ENCODE data around the gene PLEKHM1.

PLEKHM1 gene

DNA sequence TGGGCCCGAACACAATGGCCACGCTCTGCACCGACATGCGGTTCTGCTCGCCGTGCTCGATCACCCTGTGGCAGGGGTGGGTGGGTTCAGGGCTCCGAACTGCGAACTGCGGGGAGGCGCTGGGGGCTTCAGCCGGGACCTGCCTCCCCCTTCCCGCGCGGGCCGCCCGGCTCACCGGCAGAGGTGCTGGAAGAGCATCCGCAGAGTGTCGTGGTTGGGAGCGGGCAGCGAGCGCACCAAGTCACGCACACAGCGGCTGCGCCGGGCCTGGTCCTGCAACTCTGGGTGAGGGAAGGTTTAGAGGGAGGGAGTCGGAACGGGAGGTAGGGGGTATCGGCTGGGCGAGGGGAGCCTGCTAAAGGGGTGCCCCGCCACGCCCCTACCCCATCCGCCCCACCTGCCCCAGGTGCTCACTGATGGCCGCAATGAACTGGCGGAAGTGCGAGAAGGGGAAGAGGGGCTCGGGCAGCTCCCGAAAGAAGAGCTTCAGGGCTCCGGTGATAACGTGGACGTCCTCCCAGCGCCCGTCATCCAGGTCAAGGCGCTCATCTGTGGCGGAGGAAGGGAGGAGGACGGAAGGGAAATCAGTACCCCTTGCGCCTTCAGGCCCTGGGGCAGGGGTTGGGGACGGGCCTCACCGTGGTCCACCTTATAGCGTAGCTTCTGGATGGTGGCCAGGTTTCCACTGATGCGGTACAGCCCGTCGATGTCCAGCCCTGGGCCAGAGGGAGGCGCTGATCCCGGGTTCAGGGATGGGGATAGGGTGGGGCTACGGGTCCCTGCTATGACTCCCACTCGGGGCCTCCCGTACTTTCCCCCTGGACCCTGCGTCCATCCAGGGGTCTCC is 94.7 kb downstream of the PLEKHM1 start:
- DNase-seq, result no peak

DNA sequence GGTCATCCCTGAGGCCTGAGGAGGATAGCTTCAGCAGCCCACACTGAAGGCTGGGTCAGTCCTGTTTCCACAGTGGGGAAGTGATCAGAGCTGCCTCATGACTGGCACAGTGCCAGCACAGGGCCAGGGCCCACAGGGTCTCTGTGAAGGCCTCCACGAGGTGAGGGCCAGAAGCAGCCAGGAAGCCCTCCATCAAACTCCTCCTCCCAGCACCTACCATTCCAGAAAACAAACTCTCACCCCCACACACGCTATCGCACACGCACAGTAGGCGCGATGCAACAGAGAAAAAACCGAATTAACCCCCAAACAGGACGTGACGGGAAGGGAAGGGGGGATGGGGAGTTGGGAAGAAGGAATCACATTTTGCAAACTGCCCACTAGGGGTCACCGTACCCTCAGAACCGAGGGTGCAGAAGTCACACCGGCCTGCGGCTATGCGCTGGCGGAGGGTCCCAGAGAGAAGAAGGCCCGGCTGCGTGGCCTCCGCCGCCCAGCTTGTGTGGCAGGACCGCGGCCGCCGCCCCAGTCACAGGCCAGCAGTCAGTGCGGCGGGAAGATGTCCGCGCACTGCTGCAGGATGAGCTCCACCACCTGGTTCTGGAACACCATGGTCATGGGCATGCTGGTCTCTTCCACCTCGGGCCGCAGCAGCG is 95.5 kb downstream of the PLEKHM1 start:
- peak; percentile 88 for DNase-seq

DNA sequence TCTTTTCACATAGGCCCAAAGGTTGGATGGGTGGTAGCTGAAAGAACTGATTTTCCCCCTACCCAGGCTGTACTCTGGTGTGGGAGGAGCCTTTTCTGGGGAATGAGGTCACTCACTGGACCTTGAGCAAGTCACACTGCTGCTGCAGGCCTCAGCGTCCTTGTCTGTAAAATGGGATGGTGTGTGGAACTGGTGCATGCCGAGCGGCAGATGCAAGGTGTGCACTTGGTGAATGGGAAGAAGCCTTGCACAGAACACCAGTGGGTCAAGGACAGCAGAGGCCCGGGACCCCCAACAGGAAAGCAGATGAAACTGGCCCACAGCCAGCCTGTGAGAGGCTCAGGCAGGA is 96.0 kb downstream of the PLEKHM1 start:
- DNase-seq, result no peak

DNA sequence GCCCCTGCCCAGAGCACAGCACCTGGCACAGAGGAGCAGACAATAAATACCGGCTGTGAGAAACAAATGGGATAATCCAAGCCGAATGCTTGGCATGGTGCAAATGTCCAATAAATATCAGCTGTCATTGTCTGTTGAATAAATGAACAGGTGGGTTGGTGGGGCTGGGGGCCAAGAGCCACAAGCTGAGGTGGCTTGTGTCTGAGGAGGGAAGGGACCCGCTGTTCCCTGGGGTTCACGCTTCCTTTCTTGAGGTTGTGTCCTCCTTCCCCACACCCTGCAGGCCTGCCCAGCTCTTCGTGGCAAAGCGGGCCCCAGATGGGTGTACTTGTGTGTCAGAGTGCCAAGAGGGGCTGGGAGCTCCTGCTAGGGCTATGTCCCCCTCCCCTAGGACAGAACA is 96.4 kb downstream of the PLEKHM1 start:
- no peak for DNase-seq

DNA sequence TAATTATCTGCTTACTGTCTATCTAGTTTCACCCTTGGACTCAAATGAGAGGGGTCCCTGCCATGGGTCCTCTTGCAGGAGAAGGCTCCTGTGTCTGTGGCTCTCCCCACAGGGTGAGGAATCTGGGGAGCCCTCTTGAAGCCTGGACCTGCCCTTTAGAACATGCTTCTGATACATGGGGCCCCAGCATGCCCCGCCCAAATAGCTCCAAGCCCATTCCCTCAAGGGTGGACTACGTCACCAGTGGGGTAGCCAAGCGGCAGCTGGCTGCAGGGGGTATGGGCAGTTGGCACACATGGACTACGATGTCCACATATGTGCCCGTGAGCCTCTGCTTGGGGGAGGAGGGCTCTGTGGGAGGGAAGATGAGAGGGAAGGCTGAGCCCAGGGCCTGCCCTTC is 97.1 kb downstream of the PLEKHM1 start:
- DNase-seq, result no peak

DNA sequence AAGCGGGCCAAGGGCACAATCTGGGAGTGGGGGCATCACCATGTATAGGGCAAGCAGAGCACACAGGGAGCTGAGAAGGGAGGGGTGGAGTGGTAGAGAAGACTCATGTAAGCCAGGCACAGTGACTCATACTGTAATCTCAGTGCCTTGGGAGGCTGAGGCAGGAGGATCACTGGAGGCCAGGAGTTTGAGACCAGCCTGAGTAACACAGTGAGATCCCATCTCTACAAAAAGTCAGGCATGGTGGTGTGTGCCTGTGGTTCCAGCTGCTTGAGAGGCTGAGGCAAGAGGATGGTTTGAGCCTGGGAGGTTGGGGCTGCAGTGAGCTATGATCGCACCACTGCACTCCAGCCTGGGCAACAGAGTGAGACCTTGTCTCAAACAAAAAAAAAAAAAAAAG is 98.6 kb downstream of the PLEKHM1 start:
- no peak for DNase-seq

DNA sequence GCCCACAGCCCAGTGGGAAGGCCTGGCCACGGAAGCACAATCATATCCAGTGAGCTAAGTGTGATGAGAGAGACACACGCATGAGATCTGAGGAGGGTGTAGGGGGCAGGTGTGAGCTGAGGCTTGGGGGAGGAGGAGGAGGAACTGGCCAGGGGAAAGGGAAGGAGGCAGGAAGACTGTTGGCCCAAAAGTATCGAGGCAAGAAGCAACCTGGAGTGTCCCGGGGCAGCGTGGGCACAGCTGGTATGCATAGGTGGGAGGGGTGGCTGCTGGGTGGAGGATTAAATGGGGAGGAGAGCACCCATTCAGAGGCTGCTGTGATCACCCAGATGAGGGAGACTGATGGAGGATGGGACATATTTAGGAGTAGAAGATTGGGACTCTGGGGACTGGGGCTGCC is 99.2 kb downstream of the PLEKHM1 start:
- DNase-seq, result no peak

DNA sequence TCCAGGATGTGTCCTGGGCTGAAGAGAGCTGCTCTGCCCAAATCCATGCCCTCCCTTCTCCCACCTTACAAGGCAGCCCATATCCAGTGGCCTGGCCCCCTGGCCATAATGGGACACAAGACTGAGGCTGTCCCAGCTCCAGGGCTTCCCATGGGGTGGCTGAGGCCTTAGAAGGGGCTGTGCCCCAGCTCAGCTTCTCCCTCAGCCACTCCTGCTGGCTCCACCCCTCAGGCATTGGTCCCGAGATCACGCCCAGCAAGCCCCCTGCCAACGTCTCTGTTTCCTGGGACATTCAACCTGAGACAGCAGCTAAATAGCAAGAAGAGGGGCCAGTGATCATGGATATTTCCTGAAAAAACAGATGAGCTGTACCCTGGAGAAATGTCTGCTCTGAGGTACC is 101.2 kb downstream of the PLEKHM1 start:
- DNase-seq, result no peak

DNA sequence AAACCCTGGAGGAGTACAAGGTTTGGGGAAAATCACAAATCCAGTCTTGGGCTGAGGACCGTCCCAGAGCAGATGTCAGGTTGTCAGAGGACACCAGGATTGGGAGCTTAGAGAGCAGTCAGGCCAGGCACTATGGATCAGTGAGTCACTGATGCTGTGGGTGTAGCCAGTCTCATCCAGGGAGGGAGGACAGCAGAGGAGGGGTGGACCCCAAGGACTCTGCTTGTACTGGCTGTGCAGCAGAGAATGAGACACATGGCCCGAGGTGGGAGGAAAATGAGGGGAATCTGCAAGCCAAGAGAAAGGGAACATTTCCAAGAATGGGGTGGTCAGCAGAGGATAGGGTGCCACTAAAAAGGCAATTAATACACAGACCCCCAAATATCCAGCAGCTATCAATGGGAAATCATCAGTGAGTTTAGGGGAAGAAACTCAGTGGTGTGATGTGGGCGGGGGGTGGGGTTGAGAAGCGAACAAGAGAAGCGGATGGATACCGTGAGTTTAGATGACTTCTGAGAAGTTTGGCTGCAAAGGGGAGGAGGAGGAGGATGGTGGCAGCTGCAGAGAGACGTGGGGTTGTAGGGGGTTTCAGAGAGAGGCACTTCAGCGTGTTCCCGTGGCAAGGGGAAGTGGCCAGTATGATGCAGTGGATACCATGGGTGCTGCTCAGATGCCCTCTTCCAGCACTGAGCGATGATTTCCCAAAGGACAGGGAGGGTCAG is 101.8 kb downstream of the PLEKHM1 start:
- DNase-seq, result no peak

DNA sequence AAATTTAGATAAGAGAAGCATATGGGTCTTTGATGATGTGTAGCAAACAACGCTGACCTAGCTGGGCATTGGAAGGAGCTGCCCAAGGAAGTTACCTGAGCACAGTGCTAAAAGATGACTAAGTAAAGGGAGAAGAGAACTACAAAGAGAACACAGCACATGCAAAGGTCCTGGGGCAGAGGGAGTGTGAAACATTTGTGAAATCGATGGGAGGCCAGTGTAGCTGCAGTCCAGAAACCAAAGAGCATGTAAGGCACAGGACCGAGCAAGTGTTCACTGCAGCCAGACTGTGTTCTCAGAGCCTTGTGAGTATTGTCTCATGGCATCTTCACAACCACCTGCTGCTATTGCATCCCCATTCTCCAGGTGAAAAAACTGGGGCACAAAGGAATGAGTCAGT is 102.8 kb downstream of the PLEKHM1 start:
- no peak for DNase-seq

DNA sequence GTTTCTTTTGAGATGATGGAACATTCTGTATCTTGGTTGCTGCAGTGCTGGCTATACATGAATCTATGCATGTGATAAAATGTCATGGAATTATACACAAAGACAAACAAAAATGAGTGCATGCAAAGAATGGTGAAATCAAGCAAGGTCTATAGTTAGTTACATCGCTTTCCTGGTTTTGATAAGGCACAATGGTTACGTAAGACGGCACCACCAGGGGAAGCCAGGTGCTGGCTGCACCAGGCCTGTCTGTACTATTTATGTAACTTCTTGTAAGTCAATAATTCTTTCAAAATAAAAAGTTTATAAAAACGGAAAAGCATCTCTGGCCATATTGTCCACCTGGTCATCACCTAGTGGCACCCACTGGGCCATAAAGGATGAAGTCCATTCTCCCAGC is 104.3 kb downstream of the PLEKHM1 start:
- DNase-seq, result no peak
